HG03039 (cell line): ENCODE measurements around the gene FGF11.
"Not testable (repeated sequence)": the region's sequence is repeated elsewhere in the genome, so short reads cannot be mapped to it uniquely, and the experiment has no call there.

Source experiments
- ATAC-seq: cut with Tn5 transposase; IDR thresholded peaks from one replicate; pipeline ENCODE4 v1.9.1; 2021; ENCODE audit warnings: mild to moderate bottlenecking, moderate library complexity; ENCODE audit not compliant: unreplicated experiment

FGF11 gene

DNA sequence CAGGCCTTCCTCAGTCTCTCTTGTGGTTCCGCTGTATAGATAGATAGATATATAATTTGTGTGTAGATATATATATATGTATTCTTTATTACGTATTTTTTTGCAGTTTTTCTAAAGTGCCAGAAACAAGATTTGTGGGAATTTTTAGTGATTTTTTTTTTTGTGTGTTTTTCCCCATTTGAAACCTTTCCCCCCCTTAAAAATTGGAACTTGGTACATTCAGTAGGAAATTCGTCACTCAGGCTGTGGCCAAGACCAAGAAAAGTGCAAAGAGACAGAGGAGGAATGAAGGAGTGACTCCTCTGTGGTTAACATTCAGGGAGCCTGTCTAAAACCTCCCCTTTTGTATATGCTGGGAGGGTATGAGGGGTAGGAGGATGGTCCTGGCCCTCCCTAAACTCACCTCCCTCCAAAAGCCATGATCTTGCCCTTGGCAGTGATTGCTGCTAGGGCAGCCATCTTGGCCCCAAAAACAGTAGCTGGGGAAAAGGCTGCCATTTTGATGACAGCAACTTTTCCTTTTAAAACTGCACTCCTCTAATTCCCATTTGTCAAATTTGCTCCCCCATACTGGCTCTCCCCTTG is 20.7 kb downstream of the FGF11 start:
- ATAC-seq: no peak

DNA sequence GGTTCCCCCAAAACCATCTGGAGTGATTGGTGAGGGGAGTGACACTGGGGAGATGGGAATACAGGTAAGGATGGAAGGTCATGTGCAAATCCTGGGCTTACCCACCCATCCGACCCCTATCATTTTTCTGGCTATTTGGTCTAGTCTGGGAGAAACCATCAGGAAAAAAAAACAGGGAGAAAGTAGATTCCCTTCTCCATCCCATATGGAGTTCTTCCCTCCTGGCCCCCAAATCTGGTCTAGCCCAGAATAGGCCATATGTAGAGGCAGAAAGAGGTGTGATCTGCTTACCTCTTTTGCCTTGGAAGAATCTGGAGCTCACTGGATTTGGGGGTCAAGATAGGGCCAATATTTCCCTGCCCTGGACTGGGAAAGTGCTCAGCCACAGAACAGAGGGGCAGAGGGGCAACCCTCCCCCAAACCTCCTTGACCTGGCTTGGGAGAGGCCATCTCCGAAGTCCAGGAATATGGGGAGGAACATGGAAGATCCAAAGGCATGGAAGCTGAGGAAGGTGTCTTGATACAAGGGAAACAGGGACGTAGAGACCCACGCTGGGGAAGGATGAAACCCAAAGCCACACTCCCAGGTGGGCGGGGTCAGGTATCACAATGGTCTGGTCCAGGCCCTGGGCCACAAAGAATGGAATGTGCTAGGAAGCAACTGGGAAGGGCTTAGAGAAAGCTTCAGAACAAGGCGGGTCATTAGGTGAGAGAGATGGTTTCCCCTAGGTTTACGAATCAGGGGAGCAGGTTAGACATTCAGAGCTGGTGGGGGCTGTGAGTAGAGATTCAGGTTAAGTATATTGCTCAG is 21.7 kb downstream of the FGF11 start:
- ATAC-seq: no peak

DNA sequence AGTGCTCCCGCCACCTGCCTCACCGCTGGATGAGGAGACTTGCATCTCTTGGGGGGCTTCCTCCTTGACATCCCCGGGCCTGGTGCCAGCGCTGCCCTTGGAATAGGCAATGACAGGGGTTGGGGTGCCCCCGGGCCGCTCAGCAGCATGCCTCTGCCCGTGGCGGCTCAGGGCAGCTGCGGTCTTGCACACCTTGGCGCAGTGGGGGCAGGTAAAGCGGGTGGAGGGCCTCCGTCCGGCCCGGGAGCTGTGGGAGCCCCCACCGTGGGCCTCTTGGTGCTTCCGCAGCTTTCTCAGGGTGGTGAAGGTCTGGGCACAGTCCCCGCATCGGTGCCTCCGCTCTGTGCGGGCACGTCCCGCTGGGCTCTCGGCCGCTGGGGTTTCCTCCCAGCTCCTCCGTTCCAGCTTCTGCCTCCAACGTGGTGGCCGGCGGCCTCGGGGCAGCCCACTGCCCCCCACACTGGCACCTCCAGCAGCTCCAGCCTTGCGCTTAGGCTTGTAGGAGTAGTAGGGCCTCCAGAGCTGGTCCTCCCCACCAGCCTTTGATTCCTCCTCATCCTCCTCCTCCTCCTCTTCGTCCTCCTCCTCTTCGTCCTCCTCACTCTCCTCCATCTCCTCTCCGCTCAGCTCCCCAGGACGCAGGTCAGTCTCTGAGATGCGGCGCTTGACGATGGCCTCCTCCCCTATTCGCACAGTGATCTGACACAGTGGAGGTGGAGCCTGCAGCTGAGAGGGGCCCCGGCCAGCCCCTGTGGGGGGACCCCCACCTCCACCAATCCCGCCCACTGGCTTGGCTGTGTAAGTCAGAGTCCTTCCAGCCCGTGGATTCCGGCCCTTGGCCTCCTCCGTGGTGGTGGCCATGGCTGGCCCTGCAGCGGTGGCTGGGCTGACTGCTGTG is 23.4 kb downstream of the FGF11 start:
- no peak for ATAC-seq

DNA sequence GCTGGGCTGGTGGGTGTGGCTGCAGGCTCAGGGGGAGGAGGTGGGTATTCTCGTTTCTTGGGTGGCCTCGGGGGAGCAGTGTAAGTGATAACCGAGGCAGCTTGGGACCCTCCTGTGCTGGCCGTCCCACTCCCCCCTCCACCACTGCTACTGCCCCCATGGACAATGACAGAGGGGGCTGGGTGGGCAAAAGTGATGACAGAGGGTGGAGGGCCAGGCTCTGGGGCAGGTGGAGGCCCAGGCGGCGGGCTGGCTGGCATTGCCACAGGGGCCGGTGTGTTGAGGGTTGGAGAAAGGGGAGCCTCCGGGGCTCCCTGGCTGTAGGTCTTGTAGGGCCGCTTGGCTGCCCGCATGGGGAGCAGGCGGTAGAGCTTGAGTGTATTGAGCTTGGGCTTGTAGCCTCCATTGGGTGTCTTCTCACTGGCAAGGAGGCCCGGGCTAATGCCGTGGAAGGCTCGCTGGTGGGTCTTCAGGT is 24.1 kb downstream of the FGF11 start:
- ATAC-seq: no peak

DNA sequence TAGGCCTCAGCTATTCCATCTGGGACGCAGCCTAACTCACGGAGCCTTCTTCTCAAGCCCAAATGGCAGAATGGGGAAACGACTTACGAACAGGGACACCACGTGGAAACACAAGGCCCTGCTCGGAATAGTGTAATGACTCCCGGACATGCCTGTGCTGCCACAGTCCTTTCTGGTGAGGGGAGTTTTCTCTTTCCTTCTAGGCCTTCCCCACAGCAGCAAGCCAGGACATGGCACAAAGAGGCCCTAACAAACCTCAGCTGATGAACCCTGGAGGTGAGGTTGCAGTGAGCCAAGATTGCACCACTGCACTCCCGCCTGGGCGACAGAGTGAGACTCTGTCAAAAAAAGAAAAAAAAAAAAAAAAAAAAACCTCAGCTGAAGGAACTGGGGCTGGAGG is 24.8 kb downstream of the FGF11 start:
- no peak for ATAC-seq

DNA sequence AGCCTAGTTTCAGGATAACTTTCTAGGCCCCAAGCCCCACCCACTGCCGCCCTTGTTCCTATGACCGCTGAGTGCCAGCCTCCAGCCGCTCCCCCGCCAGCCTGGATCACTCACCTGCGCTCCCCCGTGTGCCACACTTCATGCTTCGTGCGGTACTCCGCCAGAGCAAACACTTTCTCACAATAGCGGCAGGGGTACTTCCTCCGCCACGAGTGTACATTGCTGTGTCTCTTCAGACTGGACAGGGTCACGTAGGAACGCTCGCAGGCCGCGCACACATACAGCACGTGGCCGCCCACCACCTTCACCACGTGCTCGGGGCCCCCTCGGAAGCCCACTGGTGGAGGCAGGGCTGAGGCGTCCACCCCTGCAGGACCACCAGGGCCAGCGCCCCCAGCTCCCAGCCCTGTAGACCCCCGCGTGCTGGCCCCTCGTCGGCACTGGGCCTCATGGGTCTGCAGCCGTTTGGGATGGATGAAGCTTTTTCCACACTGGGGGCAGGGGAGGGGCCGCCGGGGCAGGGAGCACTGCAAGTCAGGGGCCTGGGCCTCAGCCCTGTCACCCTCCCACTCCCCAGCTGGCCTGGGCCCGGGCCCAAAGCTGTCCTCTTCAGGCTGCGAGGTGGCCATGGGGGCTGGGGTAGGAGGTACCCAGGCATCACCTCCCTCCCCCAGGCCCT is 26.4 kb downstream of the FGF11 start:
- ATAC-seq: no peak

DNA sequence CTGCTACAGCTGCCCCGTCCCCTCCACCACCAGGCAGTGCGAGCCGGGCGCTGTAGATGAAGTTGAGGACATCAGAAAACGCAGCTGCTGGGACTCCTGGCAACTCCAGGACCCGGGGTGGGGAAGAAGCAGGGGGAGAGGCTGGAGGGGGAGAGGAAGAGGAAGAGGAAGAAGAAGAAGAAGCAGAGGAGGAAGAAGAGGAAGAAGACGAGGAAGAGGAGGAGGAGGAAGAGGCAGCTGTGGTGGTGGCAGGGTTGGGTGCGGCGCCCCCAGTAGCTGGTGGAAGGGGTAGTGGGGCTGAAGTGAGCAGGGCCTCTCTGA is 27.0 kb downstream of the FGF11 start:
- no peak for ATAC-seq

DNA sequence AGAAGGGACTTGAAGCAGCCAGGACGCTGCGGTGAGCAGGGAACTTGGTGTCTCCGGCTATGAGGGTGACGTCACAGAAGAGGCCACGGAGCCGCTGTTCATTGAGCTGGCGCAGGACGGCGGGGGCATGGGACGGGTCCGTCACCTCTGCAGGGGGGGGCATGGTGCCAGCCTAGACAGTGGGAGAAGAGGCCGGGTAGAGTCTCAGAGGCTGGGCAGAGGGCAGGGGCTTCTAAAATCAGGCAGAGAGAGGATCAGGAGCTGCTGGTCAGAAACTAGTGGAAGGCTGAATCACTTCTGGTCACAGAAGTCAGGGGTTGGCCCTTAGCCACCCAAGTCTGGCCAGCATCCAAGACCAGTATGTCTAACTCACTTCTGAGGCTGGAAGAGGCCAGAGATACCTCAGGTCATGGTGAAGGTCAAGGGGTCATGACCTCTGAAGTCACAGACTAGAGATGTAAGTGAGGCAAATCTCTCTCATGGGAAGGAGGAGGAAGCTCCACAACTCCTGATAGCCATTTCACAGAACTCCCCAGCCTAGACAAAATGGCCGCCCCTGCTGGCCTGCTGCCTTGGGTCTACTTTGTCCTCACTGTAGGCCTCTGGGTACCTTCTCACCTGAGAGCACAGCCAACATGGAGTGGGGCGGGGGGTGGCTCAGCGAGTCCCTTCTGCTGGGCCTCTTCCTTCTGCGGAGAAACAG is 27.5 kb downstream of the FGF11 start:
- no peak for ATAC-seq

DNA sequence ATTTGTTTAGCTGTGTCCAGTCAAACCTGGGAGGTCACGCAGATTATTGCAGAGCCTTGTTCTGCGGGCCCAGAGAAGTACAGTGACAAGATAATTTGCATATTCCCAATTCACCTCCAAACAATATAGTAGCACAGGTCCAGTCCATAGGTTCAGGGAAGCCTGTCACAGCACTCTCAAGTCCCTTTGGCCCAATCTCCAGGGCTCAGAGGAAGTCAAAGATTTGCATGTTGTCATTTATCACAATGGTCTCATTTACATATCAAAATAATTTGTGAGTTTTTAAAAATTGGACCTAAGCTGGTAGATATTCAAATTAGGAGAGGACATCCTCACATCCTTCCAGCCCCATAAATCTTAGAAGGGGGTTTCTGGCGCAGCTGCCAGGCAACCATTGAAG is 28.2 kb downstream of the FGF11 start:
- ATAC-seq: no peak

DNA sequence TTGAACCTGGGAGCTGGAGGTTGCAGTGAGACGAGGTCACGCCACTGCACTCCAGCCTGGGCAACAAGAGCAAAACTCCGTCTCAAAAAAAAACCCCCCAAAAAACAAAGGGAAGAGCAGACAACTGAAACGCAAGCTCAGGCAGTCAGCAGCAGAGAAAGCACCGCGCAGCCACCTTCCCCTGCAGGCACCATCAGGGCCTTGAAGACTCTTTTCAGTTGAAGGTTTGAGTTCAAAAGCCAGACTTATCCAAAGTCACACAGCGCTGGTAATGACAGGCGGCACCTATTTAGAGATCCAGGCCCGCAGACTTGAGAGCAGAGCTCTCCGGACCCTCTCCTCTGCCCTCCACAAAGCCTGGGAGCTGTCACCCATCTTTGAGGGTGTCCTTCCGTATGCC is 29.0 kb downstream of the FGF11 start:
- ATAC-seq: no peak

DNA sequence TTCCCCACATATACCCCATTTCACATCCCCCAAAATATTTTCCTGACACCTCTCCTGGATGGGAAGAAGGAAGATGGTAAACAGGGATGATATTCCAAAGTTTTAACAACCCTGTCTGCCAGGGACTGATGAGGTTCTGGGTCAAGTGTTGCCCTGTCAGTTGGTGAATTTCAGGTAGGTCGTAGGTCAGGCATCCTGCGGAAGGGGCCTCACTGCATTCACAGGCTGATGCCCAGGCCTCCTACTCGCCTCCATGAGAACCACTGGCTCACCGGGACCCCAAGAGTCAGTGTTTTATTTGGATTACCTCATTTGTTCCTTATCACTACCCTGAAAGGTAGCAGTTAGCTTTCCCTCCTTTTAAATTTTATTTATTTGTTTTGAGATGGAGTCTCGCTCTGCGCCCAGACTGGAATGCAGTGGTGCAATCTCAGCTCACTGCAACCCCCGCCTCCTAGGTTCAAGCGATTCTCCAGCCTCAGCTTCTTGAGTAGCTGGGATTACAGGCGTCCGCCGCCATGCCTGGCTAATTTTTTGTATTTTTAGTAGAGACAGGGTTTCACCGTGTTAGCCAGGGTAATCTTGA is 29.6 kb downstream of the FGF11 start:
- no peak for ATAC-seq

DNA sequence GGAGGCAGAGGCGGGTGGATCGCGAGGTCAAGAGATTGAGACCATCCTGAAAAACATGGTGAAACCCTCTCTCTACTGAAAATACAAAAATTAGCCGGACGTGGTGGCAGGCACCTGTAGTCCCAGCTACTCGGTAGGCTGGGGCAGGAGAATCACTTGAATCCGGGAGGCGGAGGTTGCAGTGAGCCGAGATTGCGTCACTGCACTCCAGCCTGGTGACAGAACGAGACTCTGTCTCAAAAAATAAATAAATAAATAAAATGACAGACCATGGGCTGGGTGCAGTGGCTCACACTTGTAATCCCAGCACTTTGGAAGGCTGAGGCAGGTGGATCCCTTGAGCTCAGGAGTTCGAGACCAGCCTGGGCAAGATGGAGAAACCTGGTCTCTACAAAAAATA is 30.5 kb downstream of the FGF11 start:
- not testable (repeated sequence) for ATAC-seq

DNA sequence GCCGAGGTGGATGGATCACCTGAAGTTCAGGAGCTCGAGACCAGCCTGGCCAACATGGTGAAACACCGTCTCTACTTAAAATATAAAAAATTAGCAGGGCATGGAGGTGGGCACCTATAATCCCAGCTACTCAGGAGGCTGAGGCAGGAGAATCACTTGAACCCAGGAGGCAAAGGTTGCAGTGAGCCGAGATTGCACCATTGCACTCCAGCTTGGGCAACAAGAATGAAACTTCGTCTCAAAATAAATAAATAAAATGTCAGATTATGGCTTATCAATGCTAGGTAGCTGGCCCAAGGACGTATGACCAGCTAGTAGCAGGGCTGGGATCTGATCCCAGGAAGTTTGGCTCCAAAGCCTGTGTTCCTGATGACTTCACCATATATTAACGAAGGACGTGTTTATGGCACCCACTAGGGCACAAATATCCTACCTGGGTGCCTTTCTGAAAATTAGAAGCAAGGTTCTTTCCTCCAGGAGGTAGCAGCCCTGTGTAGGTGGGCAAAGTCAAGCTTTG is 31.2 kb downstream of the FGF11 start:
- ATAC-seq: not testable (repeated sequence)

DNA sequence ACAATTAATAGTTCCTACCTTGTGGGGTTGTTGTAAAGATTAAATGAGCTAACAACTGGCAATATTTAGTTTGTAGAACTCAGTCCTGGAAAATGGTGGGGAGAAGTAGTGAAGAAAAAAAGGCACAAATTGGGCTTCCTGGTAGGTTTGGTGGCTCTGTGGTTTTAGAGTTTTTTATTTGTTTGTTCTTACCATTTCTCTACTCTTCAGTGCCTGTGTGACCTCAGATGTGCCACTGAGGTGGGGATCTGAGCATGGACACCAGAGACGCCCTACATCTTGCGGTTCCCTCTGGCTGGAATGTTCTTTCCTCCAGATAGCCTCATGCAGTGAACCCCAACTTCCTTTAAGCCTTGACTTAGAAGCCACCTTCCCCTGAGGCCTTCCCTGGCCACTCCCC is 32.4 kb downstream of the FGF11 start:
- ATAC-seq: no peak

DNA sequence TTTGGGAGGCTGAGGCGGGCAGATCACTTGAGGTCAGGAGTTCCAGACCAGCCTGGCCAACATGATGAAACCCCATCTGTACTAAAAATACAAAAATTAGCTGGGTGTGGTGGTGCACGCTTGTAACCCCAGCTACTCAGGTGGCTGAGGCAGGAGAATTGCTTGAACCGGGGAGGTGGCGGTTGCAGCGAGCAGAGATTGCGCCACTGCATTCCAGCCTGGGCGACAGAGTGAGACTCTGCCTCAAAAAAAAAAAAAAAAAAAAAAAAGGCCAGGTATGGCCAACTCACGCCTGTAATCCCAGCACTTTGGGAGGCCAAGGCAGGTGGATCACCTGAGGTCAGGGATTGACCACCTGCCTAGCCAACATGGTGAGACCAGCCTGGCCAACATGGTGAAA is 35.5 kb downstream of the FGF11 start:
- not testable (repeated sequence) for ATAC-seq

DNA sequence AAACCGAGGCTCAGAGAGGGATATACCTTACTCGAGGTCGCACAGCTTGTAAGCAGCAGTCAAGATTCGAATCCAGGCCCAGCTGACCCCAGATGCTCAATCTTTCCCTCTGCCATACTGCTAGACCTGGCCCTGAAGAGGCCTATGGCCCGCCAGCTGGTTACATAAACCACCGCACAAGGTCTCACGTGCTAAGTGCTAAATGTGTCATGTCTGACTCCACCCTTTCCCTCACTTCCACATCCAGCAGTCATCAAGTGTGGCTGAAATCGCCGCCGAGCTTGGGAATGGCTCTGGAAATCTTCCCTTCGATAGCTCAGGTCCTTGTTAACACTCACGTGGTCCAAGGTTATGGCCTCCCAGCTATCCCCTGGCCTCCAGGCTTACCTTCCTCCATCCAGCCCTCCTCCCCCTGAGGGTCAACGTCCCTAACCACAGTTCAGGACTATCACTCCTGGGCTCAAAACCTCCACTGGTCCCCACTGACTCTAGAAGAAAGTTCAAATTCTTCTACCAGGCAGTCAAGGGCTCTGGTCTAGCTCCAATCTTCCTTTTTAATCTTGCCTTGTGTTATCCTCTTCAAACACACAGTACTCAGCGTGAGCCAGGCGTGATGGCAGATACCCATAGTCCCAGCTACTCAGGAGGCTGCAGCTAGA is 36.6 kb downstream of the FGF11 start:
- ATAC-seq: no peak

DNA sequence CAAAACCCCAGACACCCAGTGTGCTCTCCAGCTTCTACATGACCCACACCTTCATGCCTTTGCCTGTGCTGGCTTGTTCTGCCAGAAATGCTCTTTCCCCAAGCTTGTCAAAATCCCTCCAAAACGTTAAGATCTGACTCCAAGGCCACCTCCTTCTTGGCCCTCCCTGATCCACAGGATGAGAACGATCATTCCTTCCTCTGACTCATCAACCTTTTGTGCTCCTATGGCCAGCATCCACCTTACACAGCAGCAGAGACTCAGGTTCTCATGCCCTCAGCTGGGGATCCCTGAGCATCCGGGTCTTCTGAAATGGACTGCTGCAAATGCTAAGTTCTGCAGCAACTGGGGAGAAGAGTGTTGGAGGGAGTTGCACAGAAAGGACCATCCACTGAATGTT is 37.2 kb downstream of the FGF11 start:
- ATAC-seq: no peak

DNA sequence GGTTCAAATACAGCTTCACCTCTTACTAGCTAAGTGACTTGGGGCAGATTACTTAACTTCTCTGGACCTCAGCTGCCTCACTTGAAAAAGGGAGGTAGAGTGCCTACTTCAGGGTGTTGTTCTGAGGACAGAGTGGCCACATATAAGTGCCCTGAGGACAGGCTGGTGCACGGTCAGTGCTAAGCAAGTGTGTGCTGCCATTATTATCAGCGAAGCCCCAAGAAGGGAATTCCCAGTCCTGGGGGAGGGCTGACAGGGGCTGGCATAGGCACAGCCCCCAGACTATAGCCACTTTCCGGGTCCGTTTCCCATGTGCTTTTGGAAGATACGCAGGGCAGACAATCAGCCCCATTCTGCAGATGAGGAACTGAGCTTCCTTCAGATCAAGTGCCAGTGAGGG is 37.6 kb downstream of the FGF11 start:
- ATAC-seq: no peak
